H1 (cell line): Measurements from ENCODE around the gene ATF3. TPM values are rescaled to one million over a fixed set of nuclear protein-coding genes. Genes with fewer than 3 reads are reported as not detected.

Experiments used
- CTCF ChIA-PET: fragments of 300-600 bp; sonication (Branson Sonifier 250); formaldehyde crosslinking; loops from one replicate; lab custom pipeline; 2021; ENCODE audit not compliant: partially characterized antibody; lab: Charles Lee
- POLR2A ChIA-PET: fragments of 300-600 bp; sonication (Branson Sonifier 250); formaldehyde crosslinking; loops from one replicate; lab custom pipeline; 2021; ENCODE audit warnings: inconsistent platforms; ENCODE audit not compliant: partially characterized antibody; lab: Charles Lee
- DNase-seq, 2 experiments: peaks; one replicate each; pipeline versions ENCODE4 v3.0.0 to v3.0.0-alpha.2; 2010 to 2022; ENCODE audit warnings: low spot score in 2 of 2, low read depth in 1 of 2, mixed read lengths in 1 of 2
- FAIRE-seq: peaks from 2 replicates; lab custom pipeline; 2011; peaks lifted over from hg19 to GRCh38; lab: Jason Lieb, UNC
- H2AFZ ChIP-seq: 2 replicates; pipeline ENCODE4 v1.8.1; 2012; ENCODE audit warnings: low read length, inconsistent platforms
- H2AK5ac ChIP-seq: 2 replicates; pipeline ENCODE4 v1.6.1; 2013; ENCODE audit warnings: low read depth, low read length
- H2BK120ac ChIP-seq: replicated peaks from 2 replicates; pipeline ENCODE3; 2013; ENCODE audit warnings: low read depth, low read length, inconsistent platforms
- H2BK12ac ChIP-seq: 2 replicates; pipeline ENCODE4 v1.6.1; 2013; ENCODE audit warnings: low read depth, low read length
- H2BK15ac ChIP-seq: 2 replicates; pipeline ENCODE4 v1.6.1; 2013; ENCODE audit warnings: low read length
- H2BK20ac ChIP-seq: 2 replicates; pipeline ENCODE4 v1.6.1; 2013; ENCODE audit warnings: low read length
- H2BK5ac ChIP-seq: 2 replicates; pipeline ENCODE4 v1.6.1; 2013; ENCODE audit warnings: low read depth, low read length
- H3K14ac ChIP-seq: 2 replicates; pipeline ENCODE4 v1.6.1; 2013; ENCODE audit warnings: inconsistent platforms; ENCODE audit not compliant: insufficient read length
- H3K18ac ChIP-seq: 2 replicates; pipeline ENCODE4 v1.6.1; 2013; ENCODE audit warnings: low read length; ENCODE audit errors: extremely low read depth
- H3K23ac ChIP-seq: 2 replicates; pipeline ENCODE4 v1.6.1; 2013; ENCODE audit warnings: inconsistent platforms; ENCODE audit not compliant: insufficient read length
- H3K23me2 ChIP-seq: 2 replicates; pipeline ENCODE4 v1.6.1; 2013; ENCODE audit warnings: low read depth, low read length
- H3K27ac ChIP-seq: 2 replicates; pipeline ENCODE4 v1.6.1; 2011; ENCODE audit warnings: low read depth, low read length, inconsistent platforms
- H3K27me3 ChIP-seq, 4 experiments: replicated peaks in 1 of 4; 1 replicate in 1 of 4; 2 replicates in 3 of 4; pipeline versions ENCODE4 v1.6.1 to v1.8.1; 2011 to 2013; ENCODE audit warnings: low read length in 3 of 4, mild to moderate bottlenecking in 3 of 4, inconsistent platforms in 2 of 4, mixed read lengths in 2 of 4, moderate library complexity in 1 of 4; ENCODE audit not compliant: control insufficient read depth in 3 of 4, insufficient read depth in 3 of 4; ENCODE audit errors: extremely low read depth in 1 of 4
- H3K36me3 ChIP-seq, 4 experiments: 2 replicates each; pipeline versions ENCODE4 v1.6.1 to v1.8.1; 2011 to 2013; ENCODE audit warnings: mild to moderate bottlenecking in 4 of 4, low read length in 3 of 4, moderate library complexity in 2 of 4, control low read depth in 1 of 4, inconsistent platforms in 1 of 4; ENCODE audit not compliant: insufficient read depth in 4 of 4, control insufficient read depth in 2 of 4
- H3K4ac ChIP-seq: replicated peaks from 2 replicates; pipeline ENCODE3; 2013; ENCODE audit warnings: low read length, low read depth, mixed read lengths, inconsistent platforms; ENCODE audit not compliant: insufficient read length
- H3K4me1 ChIP-seq, 4 experiments: replicated peaks in 1 of 4; 1 replicate in 1 of 4; 2 replicates in 3 of 4; pipeline versions ENCODE4 v1.6.1 to v1.8.1; 2011 to 2013; ENCODE audit warnings: low read length in 3 of 4, inconsistent platforms in 2 of 4, mixed read lengths in 1 of 4; ENCODE audit not compliant: insufficient read depth in 4 of 4, control insufficient read depth in 3 of 4
- H3K4me2 ChIP-seq, 2 experiments: 2 replicates each; pipeline versions ENCODE4 v1.6.1 to v1.8.1; 2011 to 2013; ENCODE audit warnings: low read depth in 2 of 2, low read length in 2 of 2, control low read depth in 1 of 2, inconsistent platforms in 1 of 2, mild to moderate bottlenecking in 1 of 2; ENCODE audit not compliant: insufficient read depth in 1 of 2
- H3K4me3 ChIP-seq, 4 experiments: fragments of 200-600, 300-600 bp in 1 of 4; sonication (generic), shearing (Covaris generic), sonication (Bioruptor Twin) in 1 of 4; 2 replicates each; pipeline versions ENCODE4 v1.5.1 to v1.8.1; 2011 to 2016; ENCODE audit warnings: low read length in 4 of 4, low read depth in 3 of 4, control low read depth in 2 of 4, inconsistent platforms in 2 of 4, mild to moderate bottlenecking in 2 of 4, mixed read lengths in 1 of 4, moderate library complexity in 1 of 4; ENCODE audit not compliant: insufficient read depth in 2 of 4; ENCODE audit errors: extremely low read depth in 1 of 4
- H3K56ac ChIP-seq: replicated peaks from 2 replicates; pipeline ENCODE3; 2013; ENCODE audit warnings: low read depth, mild to moderate bottlenecking, mixed read lengths, low read length, inconsistent platforms; ENCODE audit not compliant: insufficient read length
- H3K79me1 ChIP-seq: 2 replicates; pipeline ENCODE4 v1.6.1; 2013; ENCODE audit warnings: low read depth, low read length, control low read depth
- H3K79me2 ChIP-seq, 2 experiments: 2 replicates each; pipeline versions ENCODE4 v1.6.1 to v1.8.1; 2012 to 2013; ENCODE audit warnings: low read length in 2 of 2, mild to moderate bottlenecking in 2 of 2, inconsistent platforms in 1 of 2; ENCODE audit not compliant: insufficient read depth in 2 of 2, control insufficient read depth in 1 of 2
- H3K9ac ChIP-seq, 4 experiments: replicated peaks in 1 of 4; 1 replicate in 1 of 4; 2 replicates in 3 of 4; pipeline versions ENCODE4 v1.6.1 to v1.8.1; 2011 to 2013; ENCODE audit warnings: low read depth in 3 of 4, low read length in 3 of 4, control low read depth in 2 of 4, mild to moderate bottlenecking in 2 of 4, moderate library complexity in 2 of 4, inconsistent platforms in 1 of 4; ENCODE audit errors: extremely low read depth in 1 of 4
- H3K9me3 ChIP-seq, 2 experiments: 2 replicates each; pipeline versions ENCODE4 v1.6.1 to v1.8.1; 2012 to 2013; ENCODE audit warnings: mild to moderate bottlenecking in 2 of 2, moderate library complexity in 2 of 2, control low read depth in 1 of 2, inconsistent platforms in 1 of 2, low read depth in 1 of 2, low read length in 1 of 2, mixed read lengths in 1 of 2; ENCODE audit not compliant: insufficient read depth in 2 of 2
- H4K20me1 ChIP-seq, 2 experiments: replicated peaks in 1 of 2; 2 replicates each; pipeline versions ENCODE3 to v1.8.1; 2011 to 2013; ENCODE audit warnings: inconsistent platforms in 2 of 2, low read length in 2 of 2, mild to moderate bottlenecking in 1 of 2; ENCODE audit not compliant: insufficient read depth in 2 of 2, control insufficient read depth in 1 of 2
- H4K5ac ChIP-seq: 2 replicates; pipeline ENCODE4 v1.6.1; 2013; ENCODE audit warnings: low read length, low read depth, mixed read lengths, inconsistent platforms; ENCODE audit not compliant: insufficient read length
- H4K8ac ChIP-seq: 2 replicates; pipeline ENCODE4 v1.8.0; 2013; ENCODE audit warnings: mild to moderate bottlenecking, moderate library complexity, low read length, inconsistent platforms; ENCODE audit not compliant: insufficient read depth; ENCODE audit errors: extremely low read depth
- H4K91ac ChIP-seq: replicated peaks from 2 replicates; pipeline ENCODE3; 2013; ENCODE audit warnings: low read length, mixed read lengths, inconsistent platforms; ENCODE audit not compliant: insufficient read length
- CHD1 ChIP-seq: IDR thresholded peaks from 2 replicates; pipeline ENCODE4 v1.6.1; 2012; ENCODE audit warnings: low read depth, low read length, improper control_type of control experiment
- JUN ChIP-seq: IDR thresholded peaks from 2 replicates; pipeline ENCODE4 v1.6.1; 2011; ENCODE audit warnings: low read depth, mild to moderate bottlenecking, improper control_type of control experiment, low read length
- KDM1A ChIP-seq: fragments of 200-600, 300-600 bp; sonication (generic); IDR thresholded peaks from 2 replicates; pipeline ENCODE4 v1.7.1; 2016; ENCODE audit warnings: mild to moderate bottlenecking, low read length, borderline replicate concordance
- RXRA ChIP-seq: IDR thresholded peaks from 2 replicates; pipeline ENCODE4 v1.6.1; 2011; ENCODE audit warnings: low read depth, mild to moderate bottlenecking, low read length, moderate library complexity; ENCODE audit not compliant: insufficient read depth
- TAF1 ChIP-seq: IDR thresholded peaks from 2 replicates; pipeline ENCODE4 v1.6.1; 2011; ENCODE audit warnings: mild to moderate bottlenecking, low read depth, low read length
- TEAD4 ChIP-seq: IDR thresholded peaks from 2 replicates; pipeline ENCODE4 v1.6.1; 2012; ENCODE audit warnings: low read depth, low read length, inconsistent platforms, mixed read lengths
- WGBS, 2 experiments: shearing (Covaris generic) in 1 of 2; methylation state at CpG; one replicate each; pipeline versions ENCODE4 v1.1.6 to v1.1.7; 2013 to 2015; ENCODE audit warnings: low lambda C conversion rate in 2 of 2, mixed read lengths in 2 of 2, inconsistent platforms in 1 of 2, low coverage in 1 of 2, missing lambda C conversion rate in 1 of 2; ENCODE audit not compliant: insufficient replicate concordance in 2 of 2, insufficient coverage in 1 of 2, insufficient read length in 1 of 2; ENCODE audit errors: extremely low coverage in 1 of 2, missing lambda C conversion rate in 1 of 2; 5-methylcytosine and 5-hydroxymethylcytosine counted together
- polyA plus RNA-seq, 7 experiments: library from polyadenylated mRNA; depleted of rRNA in 3 of 7; stranded (reverse) in 5 of 7; unstranded in 2 of 7; fragments of >200 nt in 5 of 7; fragments of 200-250 nt in 2 of 7; gene quantifications; 1 replicate in 5 of 7; 2 replicates in 1 of 7; 4 replicates in 1 of 7; pipeline versions ENCODE4 v1.2.1 to v1.2.3, GENCODE V29; 2011 to 2013; ENCODE audit warnings: missing spikeins in 2 of 7, mixed read lengths in 2 of 7
- total RNA-seq: library from RNA; stranded (reverse); fragmentation: NEBNext Ultra II Directional; extraction: Animal tissue kit (Norgen Biotek cat#: 25700); gene quantifications from 2 replicates; pipeline ENCODE4 v1.2.1, GENCODE V29; 2021

The ATF3 gene
- total and polyA plus RNA-seq, 2 of the 8 experiments (the other 6 are each of a cell fraction or from before 2014, with no cell fraction given) = 12.2 to 27.7 TPM

GRCh38 chr1:212637902-212638301, 29.3 kb downstream of the ATF3 start:
- no peaks in the 10 kb centered on the region for H3K23me2 ChIP-seq
- H3K36me3 ChIP-seq = no peaks in the 10 kb centered on the region
- H2BK12ac ChIP-seq = peak overlapping the region; percentile 84; the same call in 1 of the 2 replicates
- H3K79me1 ChIP-seq = no peaks in the 10 kb centered on the region
- peaks cover 4 to 6% of the 10 kb centered on the region in 2 experiments; a peak in 3 of 4 replicates for H3K9me3 ChIP-seq
- H3K9ac ChIP-seq = no peak overlapping the region
- no peak overlapping the region for H3K14ac ChIP-seq
- H2BK5ac ChIP-seq = no peak overlapping the region
- H4K5ac ChIP-seq = no peak overlapping the region
- H4K91ac ChIP-seq = no peak overlapping the region
- no peak for FAIRE-seq
- no peak overlapping the region for H3K4me2 ChIP-seq
- WGBS, 2 experiments = 87% methylated on average over 5 of the region's 5 CpGs; no CpG with 5 or more reads in 1 of the 2 experiments
- no peak overlapping the region; the same call in 1 of the 2 replicates for H4K8ac ChIP-seq
- no peak overlapping the region for H3K4ac ChIP-seq
- no peaks in the 10 kb centered on the region for H3K79me2 ChIP-seq
- CTCF ChIA-PET = interaction anchor here (1.1 kb wide), 1 partner anchor 8 kb away, joined by 5 read pairs; no protein-coding TSS in a partner anchor
- TF ChIP-seq KDM1A = no peak
- TF ChIP-seq RXRA = no peak
- no peak for TF ChIP-seq TEAD4
- TF ChIP-seq CHD1 = no peak
- TF ChIP-seq TAF1 = no peak
- TF ChIP-seq JUN = no peak
- TF ChIP-seq, all 59 proteins: peak for 0
- H2AK5ac ChIP-seq = no peak overlapping the region
- H3K4me1 ChIP-seq = peaks cover 0 to 10% (median 4%) of the 10 kb centered on the region in 4 experiments; a peak in 3 of 7 replicates
- no peak overlapping the region for H2BK20ac ChIP-seq
- no peak overlapping the region for H3K4me3 ChIP-seq
- H3K27me3 ChIP-seq = no peaks in the 10 kb centered on the region; a peak in 1 of 7 replicates
- no peak overlapping the region for H3K18ac ChIP-seq
- no peak overlapping the region for H3K56ac ChIP-seq
- no peak overlapping the region for H3K23ac ChIP-seq
- no peak overlapping the region for H3K27ac ChIP-seq
- H2BK120ac ChIP-seq = no peak overlapping the region
- no peaks in the 10 kb centered on the region for H4K20me1 ChIP-seq
- no peak for DNase-seq
- H2AFZ ChIP-seq = peak overlapping the region; percentile 71; the same call in 1 of the 2 replicates
- POLR2A ChIA-PET = interaction anchor here (0.7 to 0.9 kb wide), 2 partner anchors 26 to 114 kb away, joined by 3 read pairs; no protein-coding TSS in a partner anchor
- no peak overlapping the region for H2BK15ac ChIP-seq
